KMS-11 (cell line): ENCODE data around the gene ODAD2.
"Not testable (repeated sequence)": the region's sequence is repeated elsewhere in the genome, so short reads cannot be mapped to it uniquely, and the experiment has no call there.

Source experiments
- H2AFZ ChIP-seq: fragments of 200-600 bp; sonication (generic); 2 replicates; pipeline ENCODE4 v1.6.1; 2016; ENCODE audit warnings: antibody characterized with exemption, mixed run types, low read depth
- H3K27ac ChIP-seq: fragments of 200-600 bp; sonication (generic); 2 replicates; pipeline ENCODE4 v1.6.1; 2016; ENCODE audit warnings: mild to moderate bottlenecking, mixed run types
- H3K27me3 ChIP-seq: fragments of 200-600 bp; sonication (generic); 2 replicates; pipeline ENCODE4 v1.6.1; 2017; ENCODE audit warnings: mild to moderate bottlenecking, low read depth, mixed run types, moderate library complexity; ENCODE audit not compliant: insufficient read depth
- H3K36me3 ChIP-seq: fragments of 200-600 bp; sonication (generic); 2 replicates; pipeline ENCODE4 v1.6.1; 2017; ENCODE audit warnings: mild to moderate bottlenecking, mixed run types; ENCODE audit not compliant: insufficient read depth
- H3K4me1 ChIP-seq: fragments of 200-600 bp; sonication (generic); 2 replicates; pipeline ENCODE4 v1.6.1; 2016; ENCODE audit warnings: mild to moderate bottlenecking, low read depth, mixed run types; ENCODE audit not compliant: poor library complexity, severe bottlenecking
- H3K4me2 ChIP-seq: fragments of 200-600 bp; sonication (generic); 2 replicates; pipeline ENCODE4 v1.7.0; 2016; ENCODE audit warnings: mild to moderate bottlenecking, mixed run types
- H3K4me3 ChIP-seq: fragments of 200-600 bp; sonication (generic); IDR thresholded peaks from 2 replicates; pipeline ENCODE4 v1.6.1; 2017; ENCODE audit warnings: low read depth, low read length, mixed read lengths; ENCODE audit not compliant: insufficient read depth
- H3K79me2 ChIP-seq: fragments of 200-600 bp; sonication (generic); 2 replicates; pipeline ENCODE4 v1.6.1; 2016; ENCODE audit warnings: low read depth, mixed run types; ENCODE audit not compliant: insufficient read depth
- H3K9ac ChIP-seq: fragments of 200-600 bp; sonication (generic); 2 replicates; pipeline ENCODE4 v1.6.1; 2016; ENCODE audit warnings: mild to moderate bottlenecking, mixed run types
- H4K20me1 ChIP-seq: fragments of 200-600 bp; sonication (generic); 2 replicates; pipeline ENCODE4 v1.6.1; 2016; ENCODE audit warnings: mild to moderate bottlenecking, mixed run types; ENCODE audit not compliant: insufficient read depth
- TF ChIP-seq, protein P1 (sequence below): fragments of 200-600 bp; sonication (generic); conservative IDR thresholded peaks from 2 replicates; pipeline ENCODE4 v1.6.1; 2017; ENCODE audit warnings: low read depth, mild to moderate bottlenecking, antibody characterized with exemption, low read length, moderate library complexity, mixed read lengths

ODAD2 gene

DNA sequence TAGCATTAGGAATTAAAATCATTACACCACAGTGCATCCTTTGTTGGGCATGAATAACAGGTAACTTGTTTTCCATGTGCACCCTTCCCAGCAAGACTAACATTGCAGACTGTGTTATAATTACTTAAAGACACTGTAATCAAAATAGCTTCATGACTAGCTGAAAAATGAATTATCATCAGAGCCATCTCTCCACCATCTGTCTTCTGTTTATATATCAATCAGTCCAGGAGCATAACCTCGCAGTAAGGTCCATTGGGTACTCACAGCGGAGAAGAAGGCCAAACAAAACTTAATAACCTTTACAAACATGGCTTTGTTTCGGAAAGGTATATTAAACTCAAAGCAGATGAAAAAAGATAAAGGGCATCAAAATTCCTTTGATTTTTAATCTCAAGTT is 90.6 kb downstream of the ODAD2 start:
- H3K36me3 ChIP-seq: no peaks in the 10 kb centered on the region
- H3K9ac ChIP-seq: no peak overlapping the region
- H2AFZ ChIP-seq: no peak overlapping the region
- H3K79me2 ChIP-seq: no peaks in the 10 kb centered on the region
- no peak overlapping the region for H3K4me2 ChIP-seq
- H3K4me3 ChIP-seq: no peak overlapping the region
- TF ChIP-seq, protein P1, sequence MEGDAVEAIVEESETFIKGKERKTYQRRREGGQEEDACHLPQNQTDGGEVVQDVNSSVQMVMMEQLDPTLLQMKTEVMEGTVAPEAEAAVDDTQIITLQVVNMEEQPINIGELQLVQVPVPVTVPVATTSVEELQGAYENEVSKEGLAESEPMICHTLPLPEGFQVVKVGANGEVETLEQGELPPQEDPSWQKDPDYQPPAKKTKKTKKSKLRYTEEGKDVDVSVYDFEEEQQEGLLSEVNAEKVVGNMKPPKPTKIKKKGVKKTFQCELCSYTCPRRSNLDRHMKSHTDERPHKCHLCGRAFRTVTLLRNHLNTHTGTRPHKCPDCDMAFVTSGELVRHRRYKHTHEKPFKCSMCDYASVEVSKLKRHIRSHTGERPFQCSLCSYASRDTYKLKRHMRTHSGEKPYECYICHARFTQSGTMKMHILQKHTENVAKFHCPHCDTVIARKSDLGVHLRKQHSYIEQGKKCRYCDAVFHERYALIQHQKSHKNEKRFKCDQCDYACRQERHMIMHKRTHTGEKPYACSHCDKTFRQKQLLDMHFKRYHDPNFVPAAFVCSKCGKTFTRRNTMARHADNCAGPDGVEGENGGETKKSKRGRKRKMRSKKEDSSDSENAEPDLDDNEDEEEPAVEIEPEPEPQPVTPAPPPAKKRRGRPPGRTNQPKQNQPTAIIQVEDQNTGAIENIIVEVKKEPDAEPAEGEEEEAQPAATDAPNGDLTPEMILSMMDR: no peak
- no peak overlapping the region for H3K27ac ChIP-seq
- H3K4me1 ChIP-seq: no peaks in the 10 kb centered on the region
- H4K20me1 ChIP-seq: no peaks in the 10 kb centered on the region
- no peaks in the 10 kb centered on the region for H3K27me3 ChIP-seq

DNA sequence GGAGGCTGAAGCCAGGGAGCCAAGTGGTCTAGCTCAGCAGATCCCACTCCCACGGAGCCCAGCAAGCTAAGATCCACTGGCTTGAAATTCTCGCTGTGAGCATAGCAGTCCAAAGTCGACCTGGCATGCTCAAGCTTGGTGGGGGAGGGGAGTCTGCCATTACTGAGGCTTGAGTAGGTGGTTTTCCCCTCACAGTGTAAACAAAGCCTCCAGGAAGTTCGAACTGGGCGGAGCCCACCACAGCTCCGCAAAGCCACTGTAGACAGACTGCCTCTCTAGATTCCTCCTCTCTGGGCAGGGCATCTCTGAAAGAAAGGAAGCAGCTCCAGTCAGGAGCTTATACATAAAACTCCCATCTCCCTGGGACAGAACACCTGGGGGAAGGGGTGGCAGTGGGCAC is 99.4 kb downstream of the ODAD2 start:
- not testable (repeated sequence) for H3K4me2 ChIP-seq

DNA sequence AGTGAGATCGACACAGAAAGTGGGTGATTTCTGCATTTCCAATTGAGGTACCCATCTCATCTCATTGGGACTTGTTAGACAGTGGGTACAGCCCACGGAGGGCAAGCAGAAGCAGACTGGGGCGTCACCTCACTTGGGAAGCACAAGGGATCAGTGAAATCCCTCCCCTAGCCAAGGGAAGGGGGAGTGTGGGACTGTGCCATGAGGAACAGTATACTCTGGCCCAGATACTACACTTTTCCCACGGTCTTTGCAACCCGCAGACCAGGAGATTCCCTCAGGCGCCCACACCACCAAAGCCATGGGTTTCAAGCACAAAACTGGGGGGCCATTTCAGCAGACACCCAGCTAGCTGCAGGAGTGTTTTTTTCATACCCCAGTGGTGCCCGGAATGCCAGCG is 99.8 kb downstream of the ODAD2 start:
- Histone ChIP-seq H4K20me1 (no peaks in the 10 kb centered on the region), H3K27me3 (no peaks in the 10 kb centered on the region), H3K4me2 (no peak overlapping the region), H3K4me3 (no peak overlapping the region), H3K79me2 (no peaks in the 10 kb centered on the region), H3K27ac (no peak overlapping the region), H3K9ac (no peak overlapping the region), H3K36me3 (no peaks in the 10 kb centered on the region), H2AFZ (no peak overlapping the region), H3K4me1 (no peaks in the 10 kb centered on the region)
- TF ChIP-seq, protein P1: no peak

More for the DNA sequence above, 99.4 kb downstream of the ODAD2 start:
- H2AFZ ChIP-seq, H3K27ac ChIP-seq, H3K36me3 ChIP-seq, H3K79me2 ChIP-seq, H3K27me3 ChIP-seq, H4K20me1 ChIP-seq, H3K4me3 ChIP-seq, H3K4me1 ChIP-seq, H3K9ac ChIP-seq: not testable (repeated sequence)

GRCh38 chr10:27893358-27893954 is 105.4 kb downstream of the ODAD2 start:
- Histone ChIP-seq H3K27me3 (no peaks in the 10 kb centered on the region), H4K20me1 (no peaks in the 10 kb centered on the region), H3K36me3 (no peaks in the 10 kb centered on the region), H3K9ac (no peak overlapping the region), H3K79me2 (no peaks in the 10 kb centered on the region), H3K4me3 (no peak overlapping the region), H2AFZ (no peak overlapping the region), H3K4me2 (no peak overlapping the region), H3K4me1 (no peaks in the 10 kb centered on the region), H3K27ac (no peak overlapping the region)
- TF ChIP-seq, protein P1: no peak

- no peak overlapping the region for H3K27ac ChIP-seq
- no peaks in the 10 kb centered on the region for H3K79me2 ChIP-seq
- H3K4me3 ChIP-seq: no peak overlapping the region
- H3K27me3 ChIP-seq: no peaks in the 10 kb centered on the region
- no peaks in the 10 kb centered on the region for H3K36me3 ChIP-seq
- H3K4me1 ChIP-seq: no peaks in the 10 kb centered on the region
- no peaks in the 10 kb centered on the region for H4K20me1 ChIP-seq
- H2AFZ ChIP-seq: no peak overlapping the region
- TF ChIP-seq, protein P1: no peak
- no peak overlapping the region for H3K4me2 ChIP-seq
- H3K9ac ChIP-seq: no peak overlapping the region
Observed at GRCh38 chr10:27890971-27891370, 107.9 kb downstream of the ODAD2 start.
